ENCODE results near the gene ALDH3B2. TPM values are rescaled to one million over a fixed set of nuclear protein-coding genes. Genes with fewer than 3 reads are reported as not detected.

Gene ALDH3B2
- total and polyA plus RNA-seq, 10 donors: 0.03 TPM; not detected in 9

DNA sequence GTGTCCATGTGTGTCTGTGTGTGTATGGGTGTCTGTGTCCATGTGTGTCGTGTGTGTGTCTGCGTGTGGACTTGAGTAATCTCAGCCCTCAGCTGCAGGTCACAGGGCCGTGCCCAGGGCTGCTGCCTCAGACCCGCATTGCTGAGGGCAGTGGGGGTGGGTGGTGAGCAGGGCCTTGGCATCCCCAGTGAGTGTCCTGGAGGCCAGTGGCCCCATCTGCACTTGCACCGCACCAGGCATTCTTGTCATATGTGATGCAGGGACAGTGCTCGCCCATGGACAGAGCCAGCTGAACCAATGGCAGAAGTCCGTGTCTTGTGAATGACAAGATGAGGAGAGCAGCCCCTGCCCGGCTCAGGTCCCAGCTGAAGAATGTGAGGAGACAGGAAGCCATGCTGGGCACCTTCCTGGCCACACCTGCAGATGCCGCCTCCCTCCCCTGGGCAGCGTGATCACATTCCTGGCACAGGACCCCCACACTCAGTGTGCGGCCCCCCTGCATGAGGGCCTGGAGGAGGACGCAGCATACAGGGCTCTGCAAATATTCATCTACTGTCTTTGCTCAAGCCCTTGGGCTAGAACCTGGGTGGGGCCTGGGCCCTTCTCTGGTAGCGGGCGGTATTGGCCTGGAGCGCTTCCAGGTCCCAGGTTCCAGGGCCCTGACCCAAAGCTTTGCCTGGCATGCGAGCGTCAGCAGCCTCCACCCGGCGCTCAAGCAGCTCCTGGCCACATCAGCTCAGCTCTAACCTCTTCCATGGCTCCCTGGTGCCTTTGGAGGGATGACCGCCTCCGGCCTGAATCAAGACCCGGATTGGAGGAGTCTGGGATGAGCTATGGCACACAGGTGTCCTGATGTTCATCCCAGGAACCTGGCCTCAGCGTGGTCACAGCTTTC, 3.9 kb downstream of the ALDH3B2 start:
- intact Hi-C loops (cut with DNase I; ENCODE audit: low total_unique reads): no loop called here

DNA sequence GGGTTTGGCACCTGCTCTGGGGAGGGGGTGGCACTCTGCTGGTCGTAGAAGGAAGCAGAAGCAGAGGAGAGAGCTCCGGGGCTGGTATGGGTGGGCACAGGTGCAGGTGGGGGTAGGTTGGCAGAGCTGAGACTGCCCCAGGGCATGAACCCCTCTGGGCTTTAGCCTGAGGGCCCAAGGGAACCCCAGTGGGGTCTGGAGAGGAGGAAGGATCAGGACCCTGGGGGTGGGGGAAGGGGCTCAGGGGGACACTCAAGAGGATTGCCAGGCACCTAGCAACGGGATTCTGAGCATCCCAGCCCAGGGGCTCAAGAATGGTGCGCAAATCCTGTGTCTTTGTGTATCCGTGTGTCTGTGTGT, 6.3 kb downstream of the ALDH3B2 start:
- Histone ChIP-seq H3K9me3 (no peaks in the 10 kb centered on the region), H3K27me3 (replicated peaks in 1 of 7) (peaks cover 0 to 25% (median 0%) of the 10 kb centered on the region in 7 donors), H3K36me3 (no peaks in the 10 kb centered on the region), H3K4me3 (no peak overlapping the region), H3K4me1 (peaks cover 4 to 22% (median 18%) of the 10 kb centered on the region in 6 donors), H3K27ac (no peak overlapping the region)
- intact Hi-C loops (cut with DNase I; ENCODE audit: low total_unique reads): no loop called here
- TF ChIP-seq, protein P1, sequence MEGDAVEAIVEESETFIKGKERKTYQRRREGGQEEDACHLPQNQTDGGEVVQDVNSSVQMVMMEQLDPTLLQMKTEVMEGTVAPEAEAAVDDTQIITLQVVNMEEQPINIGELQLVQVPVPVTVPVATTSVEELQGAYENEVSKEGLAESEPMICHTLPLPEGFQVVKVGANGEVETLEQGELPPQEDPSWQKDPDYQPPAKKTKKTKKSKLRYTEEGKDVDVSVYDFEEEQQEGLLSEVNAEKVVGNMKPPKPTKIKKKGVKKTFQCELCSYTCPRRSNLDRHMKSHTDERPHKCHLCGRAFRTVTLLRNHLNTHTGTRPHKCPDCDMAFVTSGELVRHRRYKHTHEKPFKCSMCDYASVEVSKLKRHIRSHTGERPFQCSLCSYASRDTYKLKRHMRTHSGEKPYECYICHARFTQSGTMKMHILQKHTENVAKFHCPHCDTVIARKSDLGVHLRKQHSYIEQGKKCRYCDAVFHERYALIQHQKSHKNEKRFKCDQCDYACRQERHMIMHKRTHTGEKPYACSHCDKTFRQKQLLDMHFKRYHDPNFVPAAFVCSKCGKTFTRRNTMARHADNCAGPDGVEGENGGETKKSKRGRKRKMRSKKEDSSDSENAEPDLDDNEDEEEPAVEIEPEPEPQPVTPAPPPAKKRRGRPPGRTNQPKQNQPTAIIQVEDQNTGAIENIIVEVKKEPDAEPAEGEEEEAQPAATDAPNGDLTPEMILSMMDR (IDR thresholded peaks at IDR 0.05 in 8 of 11, conservative IDR thresholded peaks at IDR 0.05 in 3 of 11): no peak
- no peak for TF ChIP-seq POLR2AphosphoS5 (IDR thresholded peaks at IDR 0.05)
- no peak for TF ChIP-seq POLR2A (IDR thresholded peaks at IDR 0.05)
- no peak for DNase-seq
- 47 to 58% (median 50%) methylated on average over 5 of the region's 5 CpGs for WGBS, 5 donors

More for the DNA sequence above, 3.9 kb downstream of the ALDH3B2 start:
- no peaks in the 10 kb centered on the region for H3K36me3 ChIP-seq
- WGBS, 5 donors: 70 to 83% (median 81%) methylated on average over 14 to 23 of the region's 23 CpGs
- DNase-seq: no peak
- H3K4me3 ChIP-seq: no peak overlapping the region
- TF ChIP-seq, protein P1 (IDR thresholded peaks at IDR 0.05 in 8 of 11, conservative IDR thresholded peaks at IDR 0.05 in 3 of 11): no peak
- TF ChIP-seq POLR2A (IDR thresholded peaks at IDR 0.05): no peak
- TF ChIP-seq POLR2AphosphoS5 (IDR thresholded peaks at IDR 0.05): no peak
- peaks cover 0 to 48% (median 5%) of the 10 kb centered on the region in 7 donors for H3K27me3 ChIP-seq (replicated peaks in 1 of 7)
- H3K4me1 ChIP-seq: peaks cover 4 to 22% (median 18%) of the 10 kb centered on the region in 6 donors
- H3K27ac ChIP-seq: no peak overlapping the region
- peaks cover 0 to 2% (median 0%) of the 10 kb centered on the region in 8 donors for H3K9me3 ChIP-seq

DNA sequence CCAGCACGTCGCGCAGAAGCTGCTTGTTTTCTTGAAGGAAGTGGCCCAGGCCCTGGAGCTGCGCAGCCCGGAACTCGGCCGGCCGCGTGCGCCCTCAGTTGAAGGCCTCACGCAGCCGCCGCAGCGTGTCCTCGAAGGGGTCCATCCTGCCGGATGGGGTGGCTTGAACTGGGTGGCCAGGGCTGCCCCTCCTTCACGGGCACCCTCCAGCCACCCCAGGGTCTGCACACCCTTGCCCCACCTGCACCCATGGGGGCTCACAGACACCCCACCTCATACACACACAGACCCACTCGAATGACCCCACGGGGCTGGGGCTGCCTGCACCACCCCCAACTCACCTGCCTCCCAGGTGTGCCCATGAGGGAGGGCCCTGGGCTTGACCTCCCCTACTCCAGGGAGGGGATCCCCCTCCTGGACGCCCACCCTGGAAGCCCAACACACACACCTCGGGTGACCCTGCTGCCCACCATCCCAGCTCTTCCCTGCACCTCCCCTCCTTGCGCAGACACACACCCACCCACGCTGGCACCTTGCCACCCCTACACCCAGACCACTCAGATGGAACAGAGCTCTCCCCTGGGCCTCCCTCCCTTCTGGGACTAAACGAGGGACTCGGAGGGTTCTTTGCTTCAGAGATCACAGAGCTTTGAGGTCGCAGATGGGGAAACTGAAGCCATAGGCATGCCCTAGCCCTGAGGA, 6.8 kb downstream of the ALDH3B2 start:
- intact Hi-C loops (cut with DNase I; ENCODE audit: low total_unique reads): no loop called here
- TF ChIP-seq, protein P1 (IDR thresholded peaks at IDR 0.05 in 8 of 11, conservative IDR thresholded peaks at IDR 0.05 in 3 of 11): no peak
- TF ChIP-seq POLR2AphosphoS5 (IDR thresholded peaks at IDR 0.05) (peak in 1 of 3 donors; percentile 45), POLR2A (IDR thresholded peaks at IDR 0.05) (no peak)
- Histone ChIP-seq H3K4me3 (no peak overlapping the region), H3K36me3 (no peaks in the 10 kb centered on the region), H3K4me1 (peaks cover 4 to 22% (median 18%) of the 10 kb centered on the region in 6 donors), H3K27me3 (replicated peaks in 1 of 7) (peaks cover 0 to 19% (median 0%) of the 10 kb centered on the region in 7 donors), H3K9me3 (no peaks in the 10 kb centered on the region), H3K27ac (no peak overlapping the region)
- DNase-seq: peak; percentile 75
- 49 to 76% (median 72%) methylated on average over 7 to 26 of the region's 26 CpGs for WGBS, 5 donors
